ENCODE results near the gene DHODH. TPM values are rescaled to one million over a fixed set of nuclear protein-coding genes. Genes with fewer than 3 reads are reported as not detected.

DHODH gene
- total RNA-seq, 4 donors from 2014 or later, result 5.5 to 13.4 (median 7.4) TPM

DNA sequence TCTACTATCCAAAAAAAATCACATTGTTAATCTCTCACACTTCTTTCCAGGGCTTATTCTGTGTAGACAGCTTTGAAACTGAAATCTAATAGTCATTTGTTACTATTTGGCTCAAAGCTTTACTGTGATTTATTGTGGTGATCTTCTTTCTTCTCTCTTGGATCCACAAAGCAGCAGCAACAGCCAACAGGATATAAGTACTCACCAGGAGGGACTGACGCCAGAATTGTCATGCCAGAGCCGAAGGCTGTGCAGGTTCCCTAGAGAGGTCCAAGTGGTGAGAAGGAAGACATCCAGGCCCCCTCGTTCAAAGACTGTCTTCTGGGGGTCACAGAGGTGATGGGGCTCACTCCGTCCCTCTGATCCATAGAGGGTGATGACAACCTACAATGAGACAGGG is 41.6 kb upstream of the DHODH start:
- intact Hi-C loops (cut with DNase I), result loop anchor here (10.0 kb wide), 1 partner anchor 82 kb away; the partner anchor contains the start of gene ZNF821
- no peak overlapping the region for H3K4me3 ChIP-seq (replicated peaks in 1 of 3)
- no peaks in the 10 kb centered on the region for H3K4me1 ChIP-seq
- WGBS, 2 donors, result 56 to 57% methylated on average over 4 of the region's 4 CpGs
- H3K27me3 ChIP-seq, result no peaks in the 10 kb centered on the region
- H3K27ac ChIP-seq, result no peak overlapping the region
- no peak for TF ChIP-seq POLR2A (IDR thresholded peaks at IDR 0.05)
- TF ChIP-seq, protein P1, sequence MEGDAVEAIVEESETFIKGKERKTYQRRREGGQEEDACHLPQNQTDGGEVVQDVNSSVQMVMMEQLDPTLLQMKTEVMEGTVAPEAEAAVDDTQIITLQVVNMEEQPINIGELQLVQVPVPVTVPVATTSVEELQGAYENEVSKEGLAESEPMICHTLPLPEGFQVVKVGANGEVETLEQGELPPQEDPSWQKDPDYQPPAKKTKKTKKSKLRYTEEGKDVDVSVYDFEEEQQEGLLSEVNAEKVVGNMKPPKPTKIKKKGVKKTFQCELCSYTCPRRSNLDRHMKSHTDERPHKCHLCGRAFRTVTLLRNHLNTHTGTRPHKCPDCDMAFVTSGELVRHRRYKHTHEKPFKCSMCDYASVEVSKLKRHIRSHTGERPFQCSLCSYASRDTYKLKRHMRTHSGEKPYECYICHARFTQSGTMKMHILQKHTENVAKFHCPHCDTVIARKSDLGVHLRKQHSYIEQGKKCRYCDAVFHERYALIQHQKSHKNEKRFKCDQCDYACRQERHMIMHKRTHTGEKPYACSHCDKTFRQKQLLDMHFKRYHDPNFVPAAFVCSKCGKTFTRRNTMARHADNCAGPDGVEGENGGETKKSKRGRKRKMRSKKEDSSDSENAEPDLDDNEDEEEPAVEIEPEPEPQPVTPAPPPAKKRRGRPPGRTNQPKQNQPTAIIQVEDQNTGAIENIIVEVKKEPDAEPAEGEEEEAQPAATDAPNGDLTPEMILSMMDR (IDR thresholded peaks at IDR 0.05), result no peak
- DNase-seq, result no peak
- no peaks in the 10 kb centered on the region for H3K36me3 ChIP-seq
- no peaks in the 10 kb centered on the region for H3K9me3 ChIP-seq

DNA sequence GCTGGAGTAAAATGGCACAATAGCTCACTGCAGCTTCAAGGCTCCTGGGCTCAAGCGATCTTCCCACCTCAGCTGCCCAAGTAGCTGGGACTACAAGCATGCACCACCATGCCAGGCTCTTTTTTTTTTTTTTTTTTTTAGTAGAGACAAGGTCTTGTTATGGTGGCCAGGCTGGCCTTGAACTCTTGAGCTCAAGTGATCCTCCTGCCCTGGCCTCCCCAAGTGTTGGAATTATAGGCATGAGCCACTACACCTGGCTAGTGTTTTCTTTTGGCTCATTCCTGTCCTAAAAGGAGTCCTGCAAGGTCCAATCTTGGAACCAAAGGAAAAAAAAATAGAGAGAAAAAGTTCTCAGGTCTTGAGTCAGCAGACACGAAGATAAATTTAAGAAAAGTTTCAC is 39.2 kb upstream of the DHODH start:
- intact Hi-C loops (cut with DNase I), result loop anchor here (10.0 kb wide), 1 partner anchor 85 kb away; the partner anchor contains the start of gene ZNF821
- Histone ChIP-seq H3K9me3 (no peaks in the 10 kb centered on the region), H3K4me3 (replicated peaks in 1 of 3) (no peak overlapping the region), H3K36me3 (no peaks in the 10 kb centered on the region), H3K27ac (no peak overlapping the region), H3K4me1 (no peaks in the 10 kb centered on the region), H3K27me3 (no peaks in the 10 kb centered on the region)
- 73 to 88% methylated on average over 2 of the region's 2 CpGs for WGBS, 2 donors
- no peak for DNase-seq
- no peak for TF ChIP-seq POLR2A (IDR thresholded peaks at IDR 0.05)
- TF ChIP-seq, protein P1 (IDR thresholded peaks at IDR 0.05), result no peak

DNA sequence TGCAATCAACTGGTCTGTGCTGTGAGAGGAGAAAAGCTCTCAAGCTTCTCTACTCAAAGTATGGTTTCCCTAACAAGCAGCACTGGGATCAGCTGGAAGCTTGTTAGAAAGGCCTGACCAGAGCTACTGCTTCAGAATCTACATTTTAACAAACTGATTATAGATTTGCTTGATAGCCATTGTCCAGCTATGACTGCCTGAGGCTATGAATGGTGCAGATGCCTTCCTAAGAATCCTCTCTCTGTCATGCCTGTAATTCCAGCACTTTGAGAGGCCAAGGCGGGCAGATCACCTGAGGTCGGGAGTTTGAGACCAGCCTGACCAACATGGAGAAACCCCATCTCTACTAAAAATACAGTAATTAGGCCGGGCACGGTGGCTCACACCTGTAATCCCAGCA is 37.0 kb upstream of the DHODH start:
- 88 to 97% methylated on average over 4 of the region's 4 CpGs for WGBS, 2 donors
- no peak for DNase-seq
- no peak overlapping the region for H3K27ac ChIP-seq
- TF ChIP-seq, protein P1 (IDR thresholded peaks at IDR 0.05), result no peak
- no peak for TF ChIP-seq POLR2A (IDR thresholded peaks at IDR 0.05)
- intact Hi-C loops (cut with DNase I), result no loop called here
- no peaks in the 10 kb centered on the region for H3K36me3 ChIP-seq
- no peak overlapping the region for H3K4me3 ChIP-seq (replicated peaks in 1 of 3)
- H3K9me3 ChIP-seq, result no peaks in the 10 kb centered on the region
- H3K4me1 ChIP-seq, result no peaks in the 10 kb centered on the region
- H3K27me3 ChIP-seq, result no peaks in the 10 kb centered on the region

DNA sequence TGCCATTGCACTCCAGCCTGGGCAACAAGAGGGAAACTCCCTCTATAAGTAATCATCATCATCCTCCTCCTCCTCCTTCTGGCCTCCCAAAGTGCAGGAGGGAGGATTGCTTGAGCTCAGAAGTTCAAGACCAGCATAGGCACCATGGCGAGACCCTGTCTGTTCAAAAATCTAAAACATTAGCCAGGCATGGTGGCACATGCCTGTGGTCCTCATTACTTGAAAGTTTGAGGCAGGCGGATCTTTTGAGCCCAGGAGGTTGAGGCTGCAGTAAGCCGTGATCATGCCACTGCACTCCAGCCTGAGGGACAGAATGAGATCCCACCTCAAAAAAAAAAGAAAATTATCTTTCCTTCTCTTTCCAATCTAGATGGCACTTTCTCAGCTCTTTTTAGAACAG is 36.2 kb upstream of the DHODH start:
- no peak overlapping the region for H3K4me3 ChIP-seq (replicated peaks in 1 of 3)
- DNase-seq, result no peak
- H3K36me3 ChIP-seq, result no peaks in the 10 kb centered on the region
- H3K27me3 ChIP-seq, result no peaks in the 10 kb centered on the region
- no peaks in the 10 kb centered on the region for H3K4me1 ChIP-seq
- TF ChIP-seq POLR2A (IDR thresholded peaks at IDR 0.05), result no peak
- TF ChIP-seq, protein P1 (IDR thresholded peaks at IDR 0.05), result no peak
- no peak overlapping the region for H3K27ac ChIP-seq
- WGBS, 2 donors, result 87 to 94% methylated on average over 3 of the region's 3 CpGs
- intact Hi-C loops (cut with DNase I), result no loop called here
- H3K9me3 ChIP-seq, result no peaks in the 10 kb centered on the region

DNA sequence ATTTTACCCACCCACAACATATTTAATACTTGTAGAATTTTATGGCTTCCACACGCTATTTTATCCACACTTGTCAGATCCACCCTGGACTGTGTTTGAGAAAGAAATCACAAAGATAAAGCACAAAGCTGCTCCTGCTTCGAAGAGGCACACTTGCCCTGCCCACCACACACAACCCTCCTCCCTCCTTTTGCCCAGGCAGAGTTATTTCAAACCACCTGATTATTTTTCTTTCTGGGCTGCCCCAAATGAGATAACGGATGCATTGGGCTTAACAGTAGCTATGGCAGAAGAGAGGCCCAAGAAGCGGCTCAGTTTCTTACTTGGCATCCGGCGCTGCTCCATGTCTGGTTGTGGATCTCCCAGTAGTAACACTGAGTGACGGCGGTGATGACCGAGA is 35.5 kb upstream of the DHODH start:
- DNase-seq, result no peak
- intact Hi-C loops (cut with DNase I), result no loop called here
- H3K27me3 ChIP-seq, result no peaks in the 10 kb centered on the region
- no peak overlapping the region for H3K4me3 ChIP-seq (replicated peaks in 1 of 3)
- no peaks in the 10 kb centered on the region for H3K4me1 ChIP-seq
- no peak for TF ChIP-seq POLR2A (IDR thresholded peaks at IDR 0.05)
- TF ChIP-seq, protein P1 (IDR thresholded peaks at IDR 0.05), result no peak
- no peaks in the 10 kb centered on the region for H3K9me3 ChIP-seq
- no peak overlapping the region for H3K27ac ChIP-seq
- H3K36me3 ChIP-seq, result no peaks in the 10 kb centered on the region
- WGBS, 2 donors, result 75 to 79% methylated on average over 9 of the region's 9 CpGs

Measured in thyroid gland (tissue), 4 donors.